GM18508 (cell line): Measurements from ENCODE around the gene SUN1.

ENCODE experiments used
- ATAC-seq: cut with Tn5 transposase; IDR thresholded peaks from one replicate; pipeline ENCODE4 v1.9.1; 2021; ENCODE audit warnings: moderate number of reproducible peaks; ENCODE audit not compliant: insufficient read depth, unreplicated experiment

The SUN1 gene

DNA sequence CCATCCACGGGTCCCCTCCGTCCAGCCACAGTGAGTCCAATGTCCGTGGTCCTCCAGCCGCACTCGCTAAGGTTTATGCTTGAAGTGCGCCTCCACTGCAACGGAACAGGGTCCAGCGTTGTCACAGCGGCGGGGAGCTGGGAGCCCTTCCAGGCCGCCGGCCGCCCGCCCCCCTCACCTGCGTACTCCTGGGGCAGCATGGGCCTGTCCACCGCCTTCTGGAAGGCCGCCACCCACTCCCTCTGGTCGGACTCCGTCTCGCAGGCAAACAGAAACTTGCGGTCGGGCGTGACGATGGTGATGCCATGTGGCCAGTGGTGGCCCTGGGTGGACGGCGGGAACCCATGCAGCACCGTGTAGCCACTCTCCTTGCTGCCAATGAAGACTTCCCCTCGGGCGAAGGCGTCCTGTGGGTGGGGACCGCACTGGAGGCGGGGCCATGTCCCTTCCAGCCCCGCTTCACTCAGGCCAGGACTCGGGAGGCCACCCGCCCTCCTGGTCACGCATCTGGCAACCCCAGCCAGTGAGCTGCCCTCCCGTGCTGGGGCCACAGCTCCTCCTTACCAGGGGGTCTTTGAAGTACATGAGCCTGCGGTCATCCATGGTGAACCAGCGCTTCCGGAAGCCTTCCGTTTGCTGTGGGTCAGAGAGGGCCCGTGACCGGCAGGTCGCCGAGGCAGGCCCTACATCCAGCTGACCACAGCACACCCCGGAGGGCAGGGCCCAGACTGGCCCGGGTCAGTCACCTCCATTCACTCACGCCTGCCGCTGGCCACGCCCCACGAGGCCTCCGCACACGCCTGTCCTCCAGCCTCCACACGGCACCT is 66.8 kb downstream of the SUN1 start:
- ATAC-seq, result no peak

DNA sequence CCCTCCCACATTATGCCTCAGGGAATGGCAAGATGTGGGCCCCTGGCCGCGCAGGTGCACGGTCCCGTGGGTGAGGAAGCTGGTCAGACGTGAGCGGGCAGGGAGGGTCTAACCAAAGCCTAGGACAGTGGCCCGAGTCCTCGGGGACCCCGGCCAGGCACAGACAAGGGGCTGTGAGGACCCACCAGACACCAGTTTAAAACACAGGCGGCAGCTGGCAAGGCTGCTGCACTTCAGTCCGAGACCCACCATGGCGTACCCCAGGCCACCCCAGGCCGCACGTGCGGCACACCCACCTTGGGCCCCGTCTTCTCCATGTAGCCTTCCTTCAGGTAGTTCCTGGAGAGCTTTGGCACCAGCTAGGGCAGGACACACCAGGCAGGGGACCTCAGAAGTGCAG is 67.5 kb downstream of the SUN1 start:
- ATAC-seq, result no peak

GRCh38 chr7:900331-901040 is 68.2 kb downstream of the SUN1 start:
- no peak for ATAC-seq

DNA sequence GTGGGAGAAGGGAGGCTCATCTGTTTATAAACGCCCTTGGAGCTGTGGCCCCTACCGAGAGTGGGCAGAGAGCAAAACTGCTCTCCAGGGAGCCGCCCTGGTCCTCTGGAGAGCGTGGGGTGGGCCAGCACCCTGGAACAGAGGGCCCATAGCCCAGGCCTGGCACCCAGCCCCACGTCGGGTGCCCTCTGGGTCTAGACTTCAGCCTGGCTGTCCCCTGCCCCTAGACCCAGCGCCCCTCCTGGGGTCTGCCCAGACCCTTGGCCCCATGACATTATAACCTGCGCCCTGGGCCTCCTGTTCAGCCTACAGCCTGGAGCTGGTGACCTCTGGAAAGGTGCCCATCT is 68.7 kb downstream of the SUN1 start:
- no peak for ATAC-seq

- ATAC-seq, result no peak
These were observed 69.3 kb downstream of the SUN1 start for GRCh38 chr7:901388-902154.

GRCh38 chr7:902996-903395 is 70.7 kb downstream of the SUN1 start:
- no peak for ATAC-seq

- no peak for ATAC-seq
These were observed 71.9 kb downstream of the SUN1 start for GRCh38 chr7:903921-904755.

GRCh38 chr7:904847-905246 is 72.6 kb downstream of the SUN1 start:
- ATAC-seq, result no peak

GRCh38 chr7:906776-907157 is 74.5 kb downstream of the SUN1 start:
- no peak for ATAC-seq

GRCh38 chr7:907158-907980 is 75.1 kb downstream of the SUN1 start:
- ATAC-seq, result no peak

DNA sequence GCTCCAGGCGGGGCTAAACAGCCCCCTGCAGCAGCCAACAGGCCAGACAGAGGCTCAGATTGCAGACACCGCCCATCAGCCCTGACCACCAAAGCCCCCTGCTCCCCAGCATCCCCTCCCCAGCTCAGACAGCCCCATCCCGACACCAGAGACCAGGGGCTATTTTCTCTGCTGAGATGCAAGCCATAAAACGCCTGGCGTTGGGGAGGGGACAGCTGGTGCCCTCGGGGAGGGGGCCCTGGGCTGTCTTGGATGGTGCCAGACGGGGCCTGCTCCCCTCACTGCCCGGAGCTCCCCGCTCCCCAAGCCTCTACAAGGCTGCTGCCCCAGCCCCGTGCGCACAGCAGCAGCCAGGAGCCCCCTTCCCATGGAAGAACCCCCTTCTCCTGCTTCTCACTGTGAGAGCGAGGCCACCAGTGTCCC is 75.9 kb downstream of the SUN1 start:
- no peak for ATAC-seq

- peak; percentile 54 for ATAC-seq
These were observed 76.5 kb downstream of the SUN1 start for GRCh38 chr7:908591-909357.

GRCh38 chr7:909358-910329 is 77.4 kb downstream of the SUN1 start:
- no peak for ATAC-seq

DNA sequence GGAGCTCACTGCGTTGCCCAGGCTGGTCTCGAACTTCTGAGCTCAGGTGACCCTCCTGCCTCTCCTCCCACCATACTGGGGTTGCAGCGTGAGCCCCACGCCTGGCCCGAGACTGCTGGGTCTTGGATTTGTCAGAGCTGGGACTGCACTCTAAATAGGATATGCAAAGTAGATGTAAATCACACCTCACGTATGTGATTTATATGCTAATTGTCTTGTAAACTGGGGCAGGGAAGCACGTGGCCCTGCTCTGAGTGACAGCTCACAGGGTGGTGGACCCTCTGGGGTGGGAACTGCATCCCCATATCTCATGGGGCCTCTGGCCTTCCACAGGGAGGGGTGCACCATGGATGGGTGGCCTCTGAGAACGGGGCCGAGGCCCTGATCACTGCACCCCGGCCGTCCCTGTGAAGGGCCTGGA is 78.2 kb downstream of the SUN1 start:
- ATAC-seq, result no peak

- no peak for ATAC-seq
These were observed 78.7 kb downstream of the SUN1 start for GRCh38 chr7:910931-911431.

DNA sequence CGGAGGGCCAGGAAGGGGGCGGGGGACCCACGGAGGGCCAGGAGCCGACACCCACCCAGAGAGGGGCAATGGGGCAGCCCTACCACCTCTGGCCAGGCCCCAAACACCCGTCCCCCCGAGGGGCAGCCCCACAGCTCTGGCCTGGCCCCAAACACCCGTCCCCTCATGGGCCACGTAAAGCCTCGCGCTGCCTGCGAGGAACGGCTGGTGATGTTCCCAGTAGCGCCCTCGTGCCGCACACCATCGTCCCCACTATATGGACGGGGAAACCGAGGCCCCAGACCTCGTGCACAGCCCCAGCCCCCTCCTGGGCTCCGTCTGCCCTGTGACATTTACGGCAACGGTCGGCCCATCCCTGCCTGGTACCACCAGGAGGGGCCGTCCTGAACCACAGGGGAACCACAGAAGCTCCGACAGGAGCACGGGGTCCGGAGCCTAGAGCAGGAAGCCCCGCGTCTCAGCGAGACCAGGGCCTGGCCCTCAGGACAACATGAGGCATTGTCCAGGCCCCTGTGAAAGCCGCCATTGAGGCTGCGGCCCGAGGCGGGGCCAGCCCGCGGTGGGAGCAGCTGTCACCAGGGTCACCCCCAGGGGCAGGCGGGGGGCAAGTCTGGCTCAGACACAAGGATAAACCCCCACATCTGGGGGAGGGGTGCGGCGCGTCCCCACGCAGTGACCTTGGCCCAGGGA is 79.7 kb downstream of the SUN1 start:
- ATAC-seq, result no peak
